ENCODE data around the gene ZNF714.
"Not testable (repeated sequence)": the region's sequence is repeated elsewhere in the genome, so short reads cannot be mapped to it uniquely, and the experiment has no call there.

Gene ZNF714

DNA sequence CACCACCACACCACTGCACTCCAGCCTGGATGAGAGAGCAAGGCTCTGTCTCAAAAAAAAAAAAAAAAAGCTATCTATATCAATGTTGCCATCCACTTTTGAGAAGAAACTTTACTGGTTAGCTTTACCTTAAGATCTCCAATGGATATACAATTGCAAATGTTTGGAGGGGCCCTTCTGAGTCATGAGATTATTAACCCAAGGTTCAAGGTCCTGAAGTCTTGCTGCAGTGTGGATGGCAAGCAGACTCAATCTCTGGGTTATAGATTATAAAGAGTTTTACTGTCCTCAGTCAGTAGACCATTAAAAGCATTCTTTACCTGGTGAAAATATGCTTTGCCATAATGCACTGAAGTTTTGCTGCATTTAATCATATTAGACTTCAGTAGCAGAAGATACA is 56.1 kb downstream of the ZNF714 start:
- TF ChIP-seq, protein P1, sequence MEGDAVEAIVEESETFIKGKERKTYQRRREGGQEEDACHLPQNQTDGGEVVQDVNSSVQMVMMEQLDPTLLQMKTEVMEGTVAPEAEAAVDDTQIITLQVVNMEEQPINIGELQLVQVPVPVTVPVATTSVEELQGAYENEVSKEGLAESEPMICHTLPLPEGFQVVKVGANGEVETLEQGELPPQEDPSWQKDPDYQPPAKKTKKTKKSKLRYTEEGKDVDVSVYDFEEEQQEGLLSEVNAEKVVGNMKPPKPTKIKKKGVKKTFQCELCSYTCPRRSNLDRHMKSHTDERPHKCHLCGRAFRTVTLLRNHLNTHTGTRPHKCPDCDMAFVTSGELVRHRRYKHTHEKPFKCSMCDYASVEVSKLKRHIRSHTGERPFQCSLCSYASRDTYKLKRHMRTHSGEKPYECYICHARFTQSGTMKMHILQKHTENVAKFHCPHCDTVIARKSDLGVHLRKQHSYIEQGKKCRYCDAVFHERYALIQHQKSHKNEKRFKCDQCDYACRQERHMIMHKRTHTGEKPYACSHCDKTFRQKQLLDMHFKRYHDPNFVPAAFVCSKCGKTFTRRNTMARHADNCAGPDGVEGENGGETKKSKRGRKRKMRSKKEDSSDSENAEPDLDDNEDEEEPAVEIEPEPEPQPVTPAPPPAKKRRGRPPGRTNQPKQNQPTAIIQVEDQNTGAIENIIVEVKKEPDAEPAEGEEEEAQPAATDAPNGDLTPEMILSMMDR (IDR thresholded peaks at IDR 0.05; ENCODE audit: low read depth, low read length): no peak
- in situ Hi-C loops (cut with HindIII; ENCODE audit: low sequenced_read_pairs): no loop called here
- no peak overlapping the region for H3K4me3 ChIP-seq (ENCODE audit: low read depth, low read length)
- DNase-seq (ENCODE audit: low read depth, low spot score): no peak

DNA sequence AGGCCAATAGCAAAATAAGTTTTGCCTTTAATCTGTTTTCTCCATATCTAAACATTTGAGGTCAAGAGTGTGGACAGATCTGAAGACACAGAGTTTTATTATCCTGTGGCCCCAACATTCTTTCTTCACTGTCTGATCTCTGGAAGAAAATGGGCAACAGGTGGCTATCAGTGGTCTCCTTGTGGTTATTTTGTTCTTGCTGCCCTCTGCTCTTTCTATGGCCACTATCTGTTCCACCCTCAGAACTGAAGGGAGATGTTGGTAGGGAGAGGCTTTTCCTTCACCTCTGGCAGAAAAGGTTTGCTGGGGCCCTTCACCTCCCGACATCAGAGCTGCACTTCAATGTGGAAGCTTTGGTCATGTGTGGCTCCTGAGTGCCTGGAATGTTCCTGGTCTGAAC is 59.0 kb downstream of the ZNF714 start:
- in situ Hi-C loops (cut with HindIII; ENCODE audit: low sequenced_read_pairs); DNase-seq (ENCODE audit: low read depth, low spot score); H3K4me3 ChIP-seq (ENCODE audit: low read depth, low read length): not testable (repeated sequence)

DNA sequence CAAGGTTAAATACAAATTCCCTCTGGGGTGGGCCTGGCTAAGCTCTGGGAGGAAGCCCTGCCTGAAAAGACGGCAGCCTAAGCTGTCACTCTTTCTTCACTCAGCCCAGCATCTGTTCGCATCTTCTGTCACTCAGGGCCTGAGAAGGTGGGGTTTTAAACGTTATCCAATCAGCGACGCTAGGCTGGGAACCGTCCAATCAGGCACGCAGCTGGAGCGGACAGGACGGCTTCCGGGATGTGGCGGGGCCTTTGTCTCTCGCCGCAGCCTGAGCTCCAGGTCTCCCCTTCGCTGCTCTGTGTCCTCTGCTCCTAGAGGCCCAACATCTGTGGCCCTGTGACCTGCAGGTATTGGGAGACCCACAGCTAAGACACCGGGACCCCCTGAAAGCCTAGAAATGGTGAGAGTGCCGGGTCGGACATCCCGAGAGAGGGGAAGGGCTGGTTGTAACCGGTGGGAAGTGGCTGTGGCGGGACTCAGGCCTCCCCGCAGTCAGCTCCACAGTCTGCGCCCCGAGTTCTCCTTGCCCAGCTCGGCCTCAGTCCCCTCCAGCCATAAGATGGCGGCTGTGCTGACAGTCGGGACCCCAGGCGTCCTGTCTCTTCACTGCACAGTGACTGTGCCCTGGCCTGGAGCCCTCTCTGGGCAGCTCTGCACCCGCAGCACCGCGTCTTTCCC is 59.9 kb downstream of the ZNF714 start, which contains the start of gene ZNF431:
TSS of gene ZNF431 (plus strand) at position 254 of the 678 bp plus-strand sequence. CDS start at position 398, 144 bp downstream.
- in situ Hi-C loops (cut with HindIII; ENCODE audit: low sequenced_read_pairs): no loop called here
- TF ChIP-seq, protein P1 (IDR thresholded peaks at IDR 0.05; ENCODE audit: low read depth, low read length): no peak
- peak within 1 kb of the TSS; percentile 75 for H3K4me3 ChIP-seq (ENCODE audit: low read depth, low read length)
- peak; percentile 90 for DNase-seq (ENCODE audit: low read depth, low spot score)

DNA sequence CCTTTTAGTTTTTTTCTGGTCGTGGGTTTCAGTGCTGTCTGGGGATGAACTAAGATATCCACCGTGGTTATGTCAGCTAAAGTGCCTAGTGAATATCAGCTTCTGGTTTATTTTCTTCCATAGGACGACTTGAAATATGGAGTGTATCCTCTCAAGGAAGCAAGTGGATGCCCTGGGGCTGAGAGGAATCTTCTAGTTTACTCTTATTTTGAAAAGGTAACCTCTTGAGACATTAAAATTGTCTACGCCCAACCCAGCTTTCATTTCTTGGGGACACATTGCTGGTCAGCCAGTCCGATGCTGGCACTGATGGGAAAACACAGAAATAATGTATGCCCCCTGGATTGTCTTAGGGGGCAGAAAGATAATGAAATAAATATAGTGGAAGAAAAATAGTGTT is 61.4 kb downstream of the ZNF714 start:
- TF ChIP-seq, protein P1 (IDR thresholded peaks at IDR 0.05; ENCODE audit: low read depth, low read length): no peak
- no peak overlapping the region for H3K4me3 ChIP-seq (ENCODE audit: low read depth, low read length)
- in situ Hi-C loops (cut with HindIII; ENCODE audit: low sequenced_read_pairs): no loop called here
- DNase-seq (ENCODE audit: low read depth, low spot score): no peak

DNA sequence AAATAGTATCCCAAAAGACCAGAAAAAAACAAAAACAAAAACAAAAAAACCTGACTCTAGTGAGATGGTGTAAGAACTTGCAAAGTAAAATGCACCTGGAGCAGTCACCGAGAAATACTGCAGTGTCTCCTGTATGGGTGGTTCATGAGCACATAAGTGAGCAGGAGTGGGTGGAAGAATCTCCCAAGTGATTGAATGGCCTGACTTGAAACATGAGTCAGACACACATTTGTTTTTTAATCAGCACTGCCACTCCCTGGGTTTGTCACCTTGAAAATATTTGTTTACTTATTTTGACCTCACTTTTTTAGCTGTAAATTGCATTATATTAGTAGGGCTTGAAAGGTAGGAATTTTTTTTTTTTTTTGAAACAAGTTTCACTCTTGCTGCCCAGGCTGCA is 61.9 kb downstream of the ZNF714 start:
- TF ChIP-seq, protein P1 (IDR thresholded peaks at IDR 0.05; ENCODE audit: low read depth, low read length): no peak
- no peak for DNase-seq (ENCODE audit: low read depth, low spot score)
- in situ Hi-C loops (cut with HindIII; ENCODE audit: low sequenced_read_pairs): no loop called here
- H3K4me3 ChIP-seq (ENCODE audit: low read depth, low read length): no peak overlapping the region

DNA sequence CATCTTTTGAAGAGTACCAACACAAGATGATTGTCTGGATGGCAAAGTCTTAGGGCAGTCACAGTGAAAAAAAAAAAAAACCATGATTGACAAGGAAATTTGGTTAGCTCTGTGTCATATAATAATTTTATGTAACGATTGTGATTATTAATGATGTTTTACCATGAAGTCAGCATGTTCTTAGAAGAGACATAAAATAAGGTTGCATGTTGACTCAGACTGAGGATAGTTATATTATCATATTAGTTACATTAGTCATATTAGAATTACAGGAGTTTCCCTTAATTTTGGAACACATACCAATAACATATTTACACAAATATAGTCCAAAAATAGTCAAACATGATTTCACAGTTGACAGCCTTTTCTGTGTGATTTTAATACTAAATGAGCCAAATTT is 65.5 kb downstream of the ZNF714 start:
- in situ Hi-C loops (cut with HindIII; ENCODE audit: low sequenced_read_pairs): no loop called here
- no peak for DNase-seq (ENCODE audit: low read depth, low spot score)
- H3K4me3 ChIP-seq (ENCODE audit: low read depth, low read length): no peak overlapping the region
- TF ChIP-seq, protein P1 (IDR thresholded peaks at IDR 0.05; ENCODE audit: low read depth, low read length): no peak

DNA sequence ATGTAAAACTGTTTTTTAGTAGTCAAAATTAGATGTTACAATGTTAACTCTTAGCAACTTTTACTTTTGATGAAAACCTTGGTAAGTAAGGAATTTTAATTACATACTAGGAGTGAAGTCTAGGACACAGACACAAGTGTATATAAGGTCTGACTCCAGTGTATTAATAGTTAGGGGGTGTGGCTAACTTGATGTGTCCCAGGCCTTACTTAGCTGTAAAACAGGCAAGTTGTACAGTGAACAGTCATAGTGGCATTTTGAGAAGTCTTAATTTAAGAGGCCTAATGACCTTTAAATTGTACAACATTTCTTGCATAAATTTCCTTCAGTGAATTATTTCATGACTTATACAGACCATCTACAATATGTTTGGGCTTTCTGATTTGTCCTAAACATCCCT is 66.7 kb downstream of the ZNF714 start:
- in situ Hi-C loops (cut with HindIII; ENCODE audit: low sequenced_read_pairs): no loop called here
- H3K4me3 ChIP-seq (ENCODE audit: low read depth, low read length): no peak overlapping the region
- DNase-seq (ENCODE audit: low read depth, low spot score): no peak
- TF ChIP-seq, protein P1 (IDR thresholded peaks at IDR 0.05; ENCODE audit: low read depth, low read length): no peak

Measured in astrocyte of the spinal cord (primary cell).